NCI-H345 treated with DMSO at 0.1 percent for 48 hours (cell line): Measurements from ENCODE around the gene PNPLA2.

Source experiments
- DNase-seq: peaks from one replicate; lab custom pipeline; 2025; ENCODE audit not compliant: unreplicated experiment; lab: John Stamatoyannopoulos, UW

PNPLA2 gene

GRCh38 chr11:830295-831117 lies 11.8 kb downstream of the PNPLA2 start:
- peak; percentile 78 for DNase-seq

- DNase-seq: no peak
Measured at GRCh38 chr11:831118-831864, 12.6 kb downstream of the PNPLA2 start.

- no peak for DNase-seq
Measured at GRCh38 chr11:831961-832528, 13.3 kb downstream of the PNPLA2 start.

- DNase-seq: peak; percentile 31
Measured at GRCh38 chr11:832529-833113, 13.9 kb downstream of the PNPLA2 start, which contains the start of gene CD151. Gene CD151 (plus strand): TSS chr11:832952. CDS start chr11:836070, 3,118 bp downstream.

- no peak for DNase-seq
Measured at GRCh38 chr11:833114-833791, 14.5 kb downstream of the PNPLA2 start.

- no peak for DNase-seq
Measured at GRCh38 chr11:833849-834311, 15.2 kb downstream of the PNPLA2 start.

GRCh38 chr11:834371-835316 lies 15.9 kb downstream of the PNPLA2 start:
- DNase-seq: no peak

GRCh38 chr11:836274-836673 lies 17.6 kb downstream of the PNPLA2 start:
- no peak for DNase-seq

GRCh38 chr11:836700-837099 lies 18.0 kb downstream of the PNPLA2 start:
- DNase-seq: no peak

- no peak for DNase-seq
Measured at GRCh38 chr11:837189-837989, 18.7 kb downstream of the PNPLA2 start.

GRCh38 chr11:837990-838307 lies 19.2 kb downstream of the PNPLA2 start:
- DNase-seq: no peak

- DNase-seq: no peak
Measured at GRCh38 chr11:838441-839279, 19.9 kb downstream of the PNPLA2 start.

GRCh38 chr11:839280-839623 lies 20.5 kb downstream of the PNPLA2 start:
- DNase-seq: no peak

- DNase-seq: no peak
Measured at GRCh38 chr11:839875-840617, 21.3 kb downstream of the PNPLA2 start.

- no peak for DNase-seq
Measured at GRCh38 chr11:841981-842369, 23.3 kb downstream of the PNPLA2 start.

- peak; percentile 58 for DNase-seq
Measured at GRCh38 chr11:842370-843002, 23.8 kb downstream of the PNPLA2 start, which contains the start of the genes POLR2L and TSPAN4. Gene POLR2L (minus strand): TSS chr11:842529. CDS start chr11:842508, 21 bp downstream. Gene TSPAN4 (plus strand): TSS chr11:842852. CDS start chr11:850305, 7,453 bp downstream.
